ENCODE results near the gene PRKCZ.

Gene PRKCZ

DNA sequence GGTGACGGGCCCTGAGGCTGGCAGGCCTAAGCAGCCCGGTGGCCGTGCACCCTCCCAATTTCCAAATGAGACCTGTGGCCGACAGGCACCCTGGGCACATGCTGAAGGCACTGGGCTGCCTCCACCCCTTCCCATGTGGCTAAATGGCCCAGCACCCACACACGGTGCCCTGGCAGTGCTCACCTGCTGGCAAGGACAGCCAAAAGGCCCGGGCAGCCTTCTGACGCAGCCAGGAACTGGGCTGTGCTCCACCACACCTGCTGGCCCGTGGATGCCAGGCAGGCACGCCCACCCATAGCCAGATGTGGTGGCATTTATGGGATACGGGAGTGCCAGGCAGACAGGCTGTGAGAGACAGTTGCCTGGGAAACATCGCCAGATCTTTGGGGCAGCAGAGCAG lies 148.4 kb downstream of the PRKCZ start:
- no peak for DNase-seq

DNA sequence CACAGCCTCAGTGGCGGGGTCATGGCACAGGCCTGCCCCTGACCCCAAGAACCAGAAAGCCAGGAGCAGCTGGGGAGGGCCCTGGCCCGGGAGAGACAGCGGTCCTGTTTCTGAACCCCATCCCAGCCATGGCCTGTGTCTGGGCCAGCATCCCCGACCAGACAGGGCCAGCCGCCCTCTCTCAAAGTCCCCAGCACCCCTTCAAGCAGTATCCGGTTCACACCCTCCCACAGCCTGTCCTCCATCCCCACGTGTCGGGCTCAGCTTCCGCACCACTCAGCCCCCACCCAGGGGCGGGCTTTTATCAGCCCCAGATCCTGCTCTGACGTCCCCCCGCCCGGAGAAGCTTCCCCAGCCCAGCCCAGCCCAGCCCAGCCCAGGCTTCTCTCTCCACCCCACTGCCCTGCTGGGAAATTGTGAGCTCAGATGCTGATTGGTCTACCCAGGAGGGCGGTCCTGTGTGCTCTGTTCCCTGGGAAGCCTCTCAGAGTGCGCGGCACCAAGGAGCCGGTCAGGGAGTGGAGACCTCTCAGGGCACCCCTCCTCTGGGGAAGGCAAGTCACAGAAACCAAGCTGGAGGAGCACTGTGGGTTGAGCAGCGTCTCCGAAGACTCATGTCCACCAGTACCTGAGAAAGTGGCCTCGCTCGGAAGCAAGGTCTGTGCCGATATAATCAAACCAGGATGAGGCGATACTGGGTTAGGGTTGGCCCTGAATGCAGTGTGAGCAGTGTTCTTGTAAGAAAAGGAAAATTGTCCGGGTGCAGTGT lies 149.0 kb downstream of the PRKCZ start:
- DNase-seq: peak; percentile 79

DNA sequence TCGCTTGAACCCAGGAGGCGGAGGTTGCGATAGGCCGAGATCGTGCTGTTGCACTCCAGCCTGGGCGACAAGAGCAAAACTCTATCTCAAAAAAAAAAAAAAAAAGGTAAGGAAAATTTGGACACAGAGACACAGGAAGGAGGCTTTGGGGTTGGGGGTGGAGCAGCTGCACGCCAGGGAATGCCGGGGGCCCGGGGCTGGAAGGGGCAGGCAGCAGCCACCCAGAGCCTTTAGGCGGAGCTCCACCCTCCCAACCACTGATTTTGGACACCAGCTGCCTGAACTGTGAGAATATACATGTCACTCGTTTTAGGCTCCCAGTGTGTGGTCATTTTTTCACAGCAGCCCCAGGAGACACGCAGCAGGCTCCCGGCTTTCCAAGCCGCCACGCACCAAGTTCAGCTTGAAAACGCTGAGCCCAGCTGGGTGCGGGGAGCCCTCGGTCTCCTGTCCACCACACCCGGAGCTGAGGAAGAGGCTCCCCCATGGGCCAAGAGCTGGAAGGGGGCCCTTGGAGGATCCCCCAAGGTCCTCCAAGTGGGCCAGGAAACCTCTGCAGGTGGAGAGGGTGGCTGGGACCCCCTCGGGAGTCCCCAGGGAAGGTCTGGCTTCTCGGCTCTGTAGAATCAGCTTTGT lies 150.2 kb downstream of the PRKCZ start:
- no peak for DNase-seq

DNA sequence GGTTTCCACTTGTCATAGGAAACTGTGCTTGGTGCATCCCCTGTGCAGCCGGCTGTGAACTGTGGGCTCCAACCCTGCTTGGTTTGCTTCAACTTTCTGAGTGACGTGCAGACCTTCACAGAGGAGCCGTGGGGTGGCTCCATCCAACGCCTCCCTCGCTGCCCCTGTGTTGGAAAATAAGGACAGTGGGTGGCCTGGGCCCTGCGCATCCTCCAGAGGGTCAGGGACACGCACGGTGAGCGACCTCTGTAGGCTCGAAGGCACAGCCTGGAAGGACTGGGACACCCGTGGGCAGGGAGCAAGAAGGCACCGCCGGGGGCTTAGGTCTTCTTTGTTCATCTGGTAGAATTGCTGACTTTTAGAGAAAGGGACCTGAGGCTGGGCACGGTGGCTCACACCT lies 150.9 kb downstream of the PRKCZ start:
- no peak for DNase-seq

DNA sequence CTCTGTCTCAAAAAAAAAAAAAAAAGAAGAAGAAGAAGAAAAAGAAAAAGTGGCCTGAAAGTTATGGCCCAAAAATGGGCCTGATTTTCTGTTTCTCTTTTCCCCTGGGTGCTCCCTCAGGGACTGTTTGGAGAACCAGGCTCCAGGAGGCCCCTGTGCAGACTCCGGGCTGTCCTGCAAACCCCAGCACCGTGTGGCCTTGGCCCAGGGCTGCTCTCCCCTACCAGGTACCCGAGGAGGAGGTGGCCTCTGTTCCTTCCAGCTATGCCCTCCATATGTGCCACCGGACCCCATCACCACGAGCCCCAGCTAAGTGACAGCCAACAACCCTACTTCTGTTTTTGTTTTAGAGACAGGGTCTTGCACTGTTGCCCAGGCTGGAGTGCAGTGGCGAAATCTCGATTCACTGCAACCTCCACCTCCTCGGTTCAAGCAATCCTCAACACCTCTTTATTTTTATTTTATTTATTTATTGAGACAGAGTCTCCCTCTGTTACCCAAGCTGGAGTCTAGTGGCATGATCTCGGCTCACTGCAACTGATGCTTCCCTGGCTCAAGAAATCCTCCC lies 151.9 kb downstream of the PRKCZ start:
- DNase-seq: no peak

DNA sequence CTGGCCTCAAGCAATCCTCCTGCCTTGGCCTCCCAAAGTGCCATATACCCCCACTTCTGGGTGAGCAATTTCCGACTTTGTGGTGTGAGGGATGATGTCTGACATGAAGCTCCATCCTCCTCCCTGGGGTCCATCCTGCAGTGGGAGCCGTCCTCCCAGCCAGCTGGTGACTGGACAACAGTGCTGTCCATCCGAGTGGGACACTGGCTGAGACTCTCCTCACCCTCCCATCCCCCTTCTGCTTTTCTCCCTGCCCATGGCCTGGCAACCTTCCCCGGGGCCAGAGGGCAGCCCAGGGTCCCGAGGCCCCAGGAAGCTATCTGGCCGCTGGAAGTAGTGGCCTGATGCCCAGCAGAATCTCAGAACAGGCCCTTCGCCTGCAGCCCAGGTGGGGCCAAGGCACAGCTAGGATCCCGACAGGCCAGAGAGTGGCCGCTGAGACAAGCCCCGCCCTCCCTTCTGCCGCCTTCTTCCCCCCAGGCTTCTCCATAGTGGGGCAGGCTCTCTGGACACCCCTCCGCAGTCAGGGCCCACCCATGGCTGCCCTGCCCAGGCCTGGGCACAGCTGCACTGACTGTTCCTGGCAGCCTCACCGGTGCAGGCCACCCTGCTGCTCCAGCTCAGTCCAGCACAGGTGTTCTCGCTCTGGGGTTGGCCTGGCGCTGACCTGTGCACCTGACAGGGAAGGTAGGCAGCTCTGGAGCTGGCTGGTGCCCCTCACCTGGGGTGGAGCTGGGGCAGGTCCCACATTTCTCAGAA lies 152.8 kb downstream of the PRKCZ start:
- DNase-seq: no peak

DNA sequence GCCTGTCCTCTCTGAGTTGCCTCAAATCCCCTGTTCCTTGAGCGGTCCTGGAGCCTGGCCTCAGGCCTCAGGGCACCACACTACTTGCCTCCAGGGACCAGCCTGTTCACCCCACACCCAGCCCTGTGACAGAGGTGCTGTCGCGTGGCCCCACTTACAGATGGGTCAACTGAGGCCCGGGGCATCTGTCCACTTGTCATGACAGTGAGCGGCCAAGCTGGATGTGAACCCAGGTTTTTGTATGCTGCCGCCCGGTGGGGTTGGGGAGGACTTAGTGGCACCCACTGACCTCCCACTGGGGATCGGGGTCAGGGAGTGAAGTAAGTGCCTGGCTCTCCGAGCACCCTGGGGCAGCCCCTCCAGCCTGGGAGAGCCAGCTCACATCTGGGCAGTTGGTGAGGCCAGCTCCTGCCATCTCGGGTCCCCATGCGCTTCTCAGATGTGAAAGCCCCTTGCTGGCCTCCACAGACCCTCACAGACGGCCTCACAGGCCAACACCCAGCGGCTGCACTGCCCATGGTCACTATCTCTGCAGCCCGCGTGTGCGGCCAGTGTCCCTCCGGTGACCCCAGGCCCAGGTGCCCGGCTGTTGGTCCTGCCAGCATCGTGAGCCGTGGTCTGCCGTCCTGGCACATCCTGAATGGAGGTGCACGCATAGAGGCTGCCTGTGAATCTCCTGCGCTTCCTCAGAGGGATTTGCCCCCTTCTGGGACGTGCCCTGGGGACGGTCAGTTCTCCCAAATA lies 153.6 kb downstream of the PRKCZ start:
- no peak for DNase-seq

DNA sequence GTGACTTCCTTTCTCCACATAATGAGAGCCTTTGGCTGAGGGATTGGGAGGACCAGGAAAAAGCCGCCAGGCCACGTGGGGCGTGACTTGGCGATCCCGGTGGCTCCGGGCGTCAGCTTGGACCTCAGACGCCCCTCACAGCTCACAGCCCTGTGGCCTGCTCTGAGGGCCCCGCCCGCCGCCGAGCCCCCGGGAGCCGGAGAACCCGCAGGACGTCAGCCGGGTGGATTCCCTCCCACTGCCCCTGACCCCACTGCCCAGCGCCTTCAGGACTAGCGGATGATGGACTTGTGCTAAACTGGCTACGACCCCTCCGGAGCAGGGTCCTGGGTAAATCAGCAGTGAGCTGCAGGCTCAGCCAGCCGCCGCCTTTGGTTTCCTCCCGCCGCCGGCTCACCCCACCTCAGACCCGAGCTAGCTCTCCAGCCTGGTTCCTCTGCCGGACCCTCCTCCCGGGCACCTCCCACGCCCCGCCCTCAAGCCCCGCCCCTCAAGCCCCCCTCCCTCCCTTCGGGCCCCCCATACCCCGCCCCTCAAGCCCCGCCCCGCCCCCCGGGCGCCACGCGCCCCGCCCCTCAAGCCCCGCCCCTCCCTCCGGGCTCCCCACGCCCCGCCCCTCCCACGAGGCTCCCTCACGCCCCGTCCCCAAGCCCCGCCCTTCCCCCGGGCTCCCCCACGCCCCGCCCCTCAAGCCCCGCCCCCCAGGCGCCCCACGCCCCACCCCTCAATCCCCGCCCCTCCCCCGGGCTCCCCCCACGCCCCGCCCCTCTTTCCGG lies 154.4 kb downstream of the PRKCZ start:
- no peak for DNase-seq

DNA sequence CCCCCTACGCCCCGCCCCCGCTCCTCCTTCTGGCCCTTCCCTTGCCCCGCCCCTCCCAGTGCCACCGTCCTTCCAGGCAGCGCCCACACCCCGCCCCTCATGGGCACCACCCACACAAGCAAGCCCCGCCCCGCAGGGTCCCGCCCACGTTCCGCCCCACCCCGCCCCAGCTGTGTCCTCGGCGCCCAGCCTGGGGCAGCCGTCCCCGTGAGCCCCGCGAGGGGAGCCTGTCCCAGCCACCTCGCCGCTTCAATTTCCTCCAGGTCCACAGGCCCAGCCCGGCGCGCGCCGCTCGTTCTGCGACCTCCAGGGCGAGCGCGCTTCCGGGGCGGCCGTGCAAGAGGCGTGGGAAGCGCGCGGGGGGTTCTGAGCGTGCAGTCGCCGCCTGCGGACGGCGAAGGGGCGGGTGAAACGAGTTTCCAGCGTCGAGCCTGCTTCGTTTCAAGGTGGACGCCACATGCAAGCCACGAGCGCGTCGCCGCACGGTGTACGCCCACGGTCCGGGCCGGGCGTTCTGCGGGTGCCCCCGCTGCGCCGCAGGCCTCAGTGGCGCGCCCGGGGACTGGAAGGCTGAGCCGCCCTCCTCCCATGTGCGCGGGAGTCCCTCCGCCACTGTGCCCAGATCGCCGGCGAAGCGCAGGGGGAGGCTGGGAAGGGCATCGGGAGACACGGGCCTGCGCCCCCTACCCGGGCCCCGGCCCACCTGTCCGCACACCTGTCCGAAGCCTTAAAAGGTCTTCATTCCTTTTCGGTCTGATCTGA lies 155.2 kb downstream of the PRKCZ start:
- peak; percentile 87 for DNase-seq

DNA sequence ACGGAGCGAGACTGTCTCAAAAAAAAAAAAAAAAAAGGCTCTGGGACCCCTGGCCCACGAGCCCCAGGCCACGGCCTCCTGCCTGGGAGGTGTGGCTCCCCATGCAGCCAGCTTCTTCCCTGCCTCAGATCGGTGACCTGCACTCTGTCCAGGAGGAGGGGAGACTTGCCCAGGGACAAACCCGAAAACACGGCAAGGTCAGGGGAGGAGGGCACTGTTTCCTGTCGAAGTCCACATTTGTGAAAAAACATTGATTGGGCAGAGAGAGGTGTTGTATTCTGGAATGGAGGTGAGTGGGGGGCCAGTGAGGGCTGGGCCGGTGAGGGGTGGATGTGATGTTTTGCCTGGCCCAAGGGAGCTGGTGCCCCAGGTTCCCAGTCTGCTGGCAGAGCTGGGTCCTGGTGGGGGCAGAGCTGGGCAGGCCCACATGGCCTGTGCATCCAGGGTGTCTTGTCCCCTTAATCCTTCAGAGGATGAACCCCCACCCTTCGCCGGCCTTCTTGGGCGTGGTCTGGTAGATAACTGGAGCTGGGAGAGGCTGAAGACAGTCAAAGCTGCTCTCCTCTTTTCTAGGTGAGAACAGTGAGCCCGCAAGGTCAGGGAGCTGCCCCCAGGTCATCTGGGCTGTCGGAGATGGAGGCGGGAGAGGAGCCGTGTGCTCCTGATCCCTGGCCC lies 156.7 kb downstream of the PRKCZ start:
- DNase-seq: no peak

DNA sequence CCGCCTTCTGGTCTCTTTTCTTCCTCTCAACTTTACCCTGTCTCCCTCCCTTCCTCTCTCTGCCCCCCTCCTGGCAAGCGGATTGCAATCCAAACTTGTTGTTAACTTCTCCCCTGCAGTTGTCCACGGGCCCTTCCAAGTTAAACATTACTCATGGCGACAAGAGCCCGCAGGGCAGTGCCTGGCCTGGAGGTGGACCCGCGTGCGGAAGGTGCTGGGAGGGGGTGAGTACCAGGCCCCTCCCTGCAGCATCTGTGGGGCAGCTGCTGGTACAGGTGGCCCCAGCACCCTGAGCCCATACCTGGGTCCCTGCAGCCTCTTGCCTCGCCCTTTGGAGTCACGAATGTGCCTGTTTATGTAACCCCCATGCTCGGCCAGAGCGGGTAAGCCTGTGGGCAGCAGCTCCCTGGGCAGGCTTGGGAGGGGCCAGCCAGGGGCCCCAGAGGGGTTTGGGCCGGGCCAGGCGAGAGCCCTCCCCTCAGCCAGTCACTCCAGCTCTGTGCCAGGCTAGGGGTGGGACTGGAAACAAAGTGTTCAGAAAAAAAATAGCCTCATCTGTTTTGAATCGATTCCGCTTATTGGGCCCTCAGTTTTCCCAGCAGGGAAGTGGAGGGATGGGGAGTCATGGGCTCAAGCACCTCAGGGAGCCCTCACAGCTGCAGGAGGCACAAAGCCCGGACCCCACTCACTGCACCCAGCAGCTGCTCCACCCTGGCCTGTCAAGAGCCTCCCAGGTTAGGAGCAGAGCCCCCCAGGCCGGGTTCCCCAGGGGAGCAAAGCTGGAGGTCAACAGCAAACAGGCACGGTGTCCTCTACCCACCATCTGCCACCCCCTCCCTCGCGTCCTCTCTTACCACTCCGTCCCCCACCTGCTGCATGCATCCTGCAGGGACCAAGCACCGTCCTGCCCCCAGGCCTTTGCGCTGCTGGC lies 158.4 kb downstream of the PRKCZ start:
- no peak for DNase-seq

DNA sequence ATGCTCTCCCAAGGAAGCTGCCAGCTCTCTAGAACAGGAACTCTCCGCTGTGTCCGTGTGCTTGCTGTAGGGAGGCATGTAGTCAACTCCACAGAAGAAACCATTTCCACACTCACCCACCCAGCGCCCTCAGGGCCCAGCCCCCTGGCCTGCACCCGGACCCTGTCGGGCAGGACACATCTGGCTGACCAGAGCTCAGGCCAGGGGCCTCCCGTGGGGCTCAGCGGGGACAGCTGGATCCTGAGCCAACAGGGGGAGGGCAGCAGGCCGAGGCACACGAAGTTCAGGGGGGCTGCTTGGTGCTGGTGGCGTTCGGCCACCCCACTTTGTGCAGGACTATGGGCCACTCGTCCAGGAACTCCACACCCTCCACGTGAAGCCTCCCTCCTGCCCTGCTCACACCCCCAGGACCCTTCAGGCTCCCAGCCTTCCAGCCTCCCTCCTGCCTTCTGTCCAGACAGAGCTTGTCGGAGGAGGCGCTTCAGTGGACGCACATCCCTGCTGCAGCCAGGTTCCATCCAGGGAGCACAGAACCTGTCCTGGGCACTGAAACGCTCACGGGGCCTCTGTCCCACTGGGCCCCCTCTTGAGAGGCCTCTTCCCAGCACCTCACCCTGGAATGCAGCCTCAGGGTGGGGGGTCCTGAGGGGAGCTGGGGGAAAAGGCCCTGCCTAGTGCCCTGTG lies 159.3 kb downstream of the PRKCZ start:
- DNase-seq: no peak

DNA sequence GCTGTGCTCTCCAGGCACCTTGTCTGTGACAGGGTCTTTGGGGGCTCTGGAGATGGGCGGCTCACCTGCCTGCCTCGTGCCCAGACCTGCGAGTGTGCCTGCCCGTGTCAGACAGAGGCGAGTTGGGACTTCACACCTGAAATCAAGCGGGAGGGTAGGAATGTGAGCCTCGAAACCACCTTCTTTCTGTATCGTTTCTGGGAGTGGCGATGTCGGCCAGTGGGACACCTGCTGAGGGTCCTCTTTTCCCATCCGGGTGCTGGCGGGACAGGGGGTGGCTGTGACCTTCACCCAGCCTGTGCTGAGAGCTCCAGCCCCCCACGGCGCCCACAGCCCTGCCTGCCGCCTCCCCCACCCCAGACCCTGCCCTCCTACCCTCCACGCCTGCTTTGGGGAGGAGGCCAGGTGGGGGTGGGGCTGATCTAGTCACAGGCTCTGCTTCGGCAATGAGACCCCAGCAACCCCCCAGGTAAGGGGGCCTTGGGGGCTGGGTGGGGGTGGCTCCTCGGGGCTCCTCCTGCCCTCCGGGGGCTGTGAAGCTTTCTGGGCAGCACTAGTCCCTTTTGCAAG lies 160.0 kb downstream of the PRKCZ start:
- no peak for DNase-seq

DNA sequence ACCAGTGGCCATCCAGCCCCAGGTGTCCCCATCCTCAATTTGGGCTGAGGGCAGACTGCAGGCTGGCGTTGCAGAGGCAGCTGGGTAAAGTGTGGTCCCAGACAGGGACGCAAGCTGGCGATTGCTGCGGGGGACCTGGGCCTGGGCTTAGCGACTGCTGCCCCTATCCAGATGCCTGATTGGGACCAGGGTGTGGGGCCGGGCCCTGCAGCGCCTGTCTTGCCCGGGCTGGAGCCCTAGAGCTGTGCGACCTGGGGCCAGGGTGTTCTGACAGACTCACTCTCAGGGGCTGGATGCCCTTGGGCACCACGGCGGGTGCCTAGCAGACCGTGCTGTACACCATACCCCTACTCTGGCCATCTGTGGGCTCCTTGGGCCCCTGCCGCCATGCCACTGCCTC lies 160.6 kb downstream of the PRKCZ start:
- DNase-seq: no peak

DNA sequence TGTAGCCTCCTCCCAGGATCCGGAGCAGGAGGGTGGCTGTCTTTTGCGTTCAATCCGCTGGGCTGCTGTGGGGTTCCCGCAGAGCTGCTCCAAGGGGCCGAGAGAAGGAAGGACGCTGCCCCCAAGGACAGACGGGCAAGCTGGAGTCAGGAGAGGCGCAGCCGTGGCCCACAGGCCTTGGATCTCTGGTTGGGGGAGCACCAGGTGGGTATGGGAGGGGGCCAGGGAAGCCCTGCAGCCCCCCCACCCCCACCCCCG lies 162.0 kb downstream of the PRKCZ start:
- DNase-seq: no peak

DNA sequence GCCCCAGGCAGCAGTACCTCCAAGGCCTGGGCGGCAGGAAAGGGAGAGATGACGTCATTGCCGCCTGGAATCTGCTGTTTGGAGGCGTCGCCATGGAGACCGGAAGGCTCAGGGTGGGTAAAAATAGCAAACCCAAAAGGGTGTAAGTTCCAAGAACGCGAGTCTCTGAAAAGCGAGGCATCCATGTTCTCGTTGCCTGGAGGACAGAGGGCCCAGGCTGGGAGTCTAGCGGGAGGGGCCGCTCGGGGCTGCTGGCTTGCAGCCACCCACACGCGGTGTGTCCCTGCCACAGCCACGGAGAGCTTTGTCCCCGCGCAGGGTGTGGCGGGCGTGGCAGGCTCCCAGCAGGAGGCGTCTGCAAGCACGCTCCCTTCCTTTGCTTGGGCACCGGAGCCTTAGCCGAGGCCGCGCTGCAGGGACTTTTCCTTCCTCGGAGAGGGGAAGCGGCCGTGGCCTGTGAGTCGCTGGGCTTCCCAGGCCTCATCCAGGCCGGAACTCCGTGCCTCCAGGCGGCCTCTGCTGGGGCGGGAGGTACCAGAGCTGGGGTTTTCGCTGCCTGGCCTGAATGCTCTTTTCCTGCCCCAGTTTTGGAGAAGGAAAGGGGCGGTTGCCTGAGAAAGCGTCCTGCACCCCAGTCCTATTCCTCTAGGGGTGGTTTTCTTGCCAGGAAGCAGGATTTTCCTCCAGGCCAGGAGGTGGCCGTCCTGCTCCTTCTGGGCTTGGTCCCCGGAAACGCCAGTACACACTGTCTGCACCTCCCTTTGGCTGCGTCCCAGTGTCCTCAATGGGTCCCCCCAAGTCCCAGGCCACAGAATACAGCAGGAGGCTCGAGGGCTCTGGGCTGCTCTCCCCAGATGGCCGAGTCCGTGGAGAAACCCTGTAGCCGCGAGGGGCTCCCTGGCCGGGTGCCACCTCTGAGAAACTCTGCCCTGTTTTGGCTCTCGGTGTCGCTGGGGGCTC lies 162.6 kb downstream of the PRKCZ start:
- peak; percentile 53 for DNase-seq
